GM12878 (cell line): ENCODE measurements around the gene SAMD7. TPM values are rescaled to one million over a fixed set of nuclear protein-coding genes. Genes with fewer than 3 reads are reported as not detected.

Experiments
- ATF7 ChIP-seq: fragments of 450-650 bp; IDR thresholded peaks from 2 replicates; pipeline ENCODE4 v1.6.1; 2016; ENCODE audit warnings: low read depth, mild to moderate bottlenecking
- BACH1 ChIP-seq: fragments of 450-650 bp; IDR thresholded peaks from 2 replicates; pipeline ENCODE4 v1.6.1; 2017; ENCODE audit warnings: mild to moderate bottlenecking, borderline replicate concordance
- CHD2 ChIP-seq: IDR thresholded peaks from 2 replicates; pipeline ENCODE4 v1.6.1; 2011; ENCODE audit warnings: low read depth, low read length, improper control_type of control experiment, borderline replicate concordance
- CREB1 ChIP-seq: IDR thresholded peaks from 2 replicates; pipeline ENCODE4 v1.6.1; 2012; ENCODE audit warnings: low read depth, mild to moderate bottlenecking, inconsistent platforms
- CREM ChIP-seq: IDR thresholded peaks from 2 replicates; pipeline ENCODE4 v1.6.1; 2014; ENCODE audit warnings: antibody characterized with exemption, low read depth
- DPF2 ChIP-seq: fragments of 450-650 bp; IDR thresholded peaks from 2 replicates; pipeline ENCODE4 v1.6.1; 2017; ENCODE audit warnings: mild to moderate bottlenecking
- ETV6 ChIP-seq, 2 experiments: fragments of 450-650 bp in 1 of 2; IDR thresholded peaks in 1 of 2; conservative IDR thresholded peaks in 1 of 2; 2 replicates each; pipeline ENCODE4 v1.6.1; 2014; ENCODE audit warnings: antibody characterized with exemption in 1 of 2, borderline replicate concordance in 1 of 2, low read depth in 1 of 2, mild to moderate bottlenecking in 1 of 2, moderate library complexity in 1 of 2
- FOXM1 ChIP-seq: IDR thresholded peaks from 2 replicates; pipeline ENCODE4 v1.6.1; 2012; ENCODE audit warnings: low read depth, mild to moderate bottlenecking, inconsistent platforms, low read length, moderate library complexity
- HDAC2 ChIP-seq: fragments of 200-600 bp; sonication (generic); IDR thresholded peaks from 2 replicates; pipeline ENCODE4 v1.6.1; 2017
- HDAC6 ChIP-seq: fragments of 200-600 bp; sonication (generic); IDR thresholded peaks from one replicate; pipeline ENCODE4 v1.8.0; 2017; ENCODE audit warnings: antibody characterized with exemption; ENCODE audit not compliant: unreplicated experiment
- JUNB ChIP-seq: IDR thresholded peaks from 2 replicates; pipeline ENCODE4 v1.6.1; 2016; ENCODE audit warnings: antibody characterized with exemption, mild to moderate bottlenecking
- MEF2A ChIP-seq: IDR thresholded peaks from 2 replicates; pipeline ENCODE4 v1.6.1; 2011; ENCODE audit warnings: low read depth, mild to moderate bottlenecking, low read length, moderate library complexity; ENCODE audit not compliant: insufficient read depth
- MTA3 ChIP-seq: IDR thresholded peaks from 2 replicates; pipeline ENCODE4 v1.6.1; 2012; ENCODE audit warnings: low read length, inconsistent platforms, borderline replicate concordance
- NBN ChIP-seq: fragments of 450-650 bp; IDR thresholded peaks from 2 replicates; pipeline ENCODE4 v1.6.1; 2016
- NFIC ChIP-seq: IDR thresholded peaks from 2 replicates; pipeline ENCODE4 v1.6.1; 2012; ENCODE audit warnings: low read depth, mild to moderate bottlenecking, inconsistent platforms, low read length, moderate library complexity
- NR2F1 ChIP-seq: fragments of 450-650 bp; conservative IDR thresholded peaks from 2 replicates; pipeline ENCODE4 v1.6.1; 2017; ENCODE audit warnings: mild to moderate bottlenecking
- POU2F2 ChIP-seq: IDR thresholded peaks from 3 replicates; pipeline ENCODE4 v1.6.1; 2011; ENCODE audit warnings: low read depth, mild to moderate bottlenecking, low read length, borderline replicate concordance
- RELB ChIP-seq: fragments of 450-650 bp; IDR thresholded peaks from 2 replicates; pipeline ENCODE4 v1.6.1; 2017; ENCODE audit warnings: low read depth, mild to moderate bottlenecking, moderate library complexity
- RFX5 ChIP-seq: IDR thresholded peaks from 2 replicates; pipeline ENCODE4 v1.6.1; 2011; ENCODE audit warnings: low read depth, low read length, improper control_type of control experiment
- RUNX3 ChIP-seq: IDR thresholded peaks from 2 replicates; pipeline ENCODE4 v1.6.1; 2012; ENCODE audit warnings: low read length, inconsistent platforms
- SREBF2 ChIP-seq: IDR thresholded peaks from 2 replicates; pipeline ENCODE4 v1.6.1; 2012; ENCODE audit warnings: mild to moderate bottlenecking, low read length
- STAT3 ChIP-seq: IDR thresholded peaks from 2 replicates; pipeline ENCODE4 v1.6.1; 2011; ENCODE audit warnings: low read depth, low read length, improper control_type of control experiment
- TARDBP ChIP-seq: IDR thresholded peaks from 2 replicates; pipeline ENCODE4 v1.6.1; 2016; ENCODE audit warnings: borderline replicate concordance
- YY1 ChIP-seq: IDR thresholded peaks from 2 replicates; pipeline ENCODE4 v1.6.1; 2011; ENCODE audit warnings: low read depth, mild to moderate bottlenecking, low read length
- ZSCAN29 ChIP-seq: fragments of 450-650 bp; IDR thresholded peaks from 2 replicates; pipeline ENCODE4 v1.6.1; 2017; ENCODE audit warnings: mild to moderate bottlenecking, moderate library complexity
- polyA plus RNA-seq, 11 experiments: library from polyadenylated mRNA; depleted of rRNA in 4 of 11; unstranded in 6 of 11; stranded (reverse) in 5 of 11; fragments of >200 nt; fragmentation: Nextera tagmentation in 4 of 11; fragmentation: Illumina TruSeq in 1 of 11; extraction: Ambion mirVana in 4 of 11; extraction: Trizol in 1 of 11; gene quantifications; 1 replicate in 1 of 11; 2 replicates in 10 of 11; pipeline versions ENCODE4 v1.2.1 to v1.2.3, GENCODE V29; 2011 to 2016; ENCODE audit warnings: inconsistent platforms in 2 of 11, missing spikeins in 2 of 11, low read depth in 1 of 11
- total RNA-seq, 4 experiments: library from RNA; depleted of rRNA in 3 of 4; stranded (reverse); fragments of >200 nt in 3 of 4; fragmentation: Illumina TruSeq in 1 of 4; extraction: Trizol in 1 of 4; gene quantifications; 2 replicates each; pipeline versions ENCODE4 v1.2.1 to v1.2.3, GENCODE V29; 2013 to 2021
- TF ChIP-seq, protein P1 (sequence below): fragments of 450-650 bp; IDR thresholded peaks from 2 replicates; pipeline ENCODE4 v1.6.1; 2016; ENCODE audit warnings: mild to moderate bottlenecking
- TF ChIP-seq, protein P2 (sequence below): IDR thresholded peaks from 2 replicates; pipeline ENCODE4 v1.6.1; 2011; ENCODE audit warnings: borderline replicate concordance, low read depth, mild to moderate bottlenecking, moderate library complexity, mixed read lengths, low read length; ENCODE audit not compliant: insufficient read depth; ENCODE audit errors: extremely low read length
- TF ChIP-seq, protein P3 (sequence below): fragments of 450-650 bp; IDR thresholded peaks from 2 replicates; pipeline ENCODE4 v1.6.1; 2016; ENCODE audit warnings: mild to moderate bottlenecking

SAMD7 gene
- total and polyA plus RNA-seq, 10 of the 15 experiments (the other 5 are each of a cell fraction or from before 2014, with no cell fraction given): 0.03 to 0.11 (median 0.07) TPM; not detected in 3

DNA sequence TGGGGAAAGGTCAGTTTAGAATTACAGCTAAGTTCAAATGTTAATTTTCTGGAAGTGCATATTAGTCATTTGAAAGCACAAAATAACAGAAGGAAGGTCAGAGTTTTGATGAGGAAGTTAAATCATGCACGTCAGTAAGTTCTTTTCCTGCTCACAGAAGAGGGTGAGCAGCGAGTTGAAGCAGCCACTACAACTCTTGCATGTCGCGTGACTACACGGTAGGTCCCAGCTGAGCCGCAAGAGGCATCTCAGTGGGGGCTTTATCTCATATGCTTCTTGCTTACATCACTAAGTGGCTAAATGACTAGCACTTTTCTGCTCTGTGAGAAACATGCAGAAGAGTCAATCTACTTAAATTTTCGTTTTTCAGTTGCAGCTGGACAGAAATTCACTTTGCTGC is 33.9 kb downstream of the SAMD7 start (continued):
- TF ChIP-seq, protein P1, sequence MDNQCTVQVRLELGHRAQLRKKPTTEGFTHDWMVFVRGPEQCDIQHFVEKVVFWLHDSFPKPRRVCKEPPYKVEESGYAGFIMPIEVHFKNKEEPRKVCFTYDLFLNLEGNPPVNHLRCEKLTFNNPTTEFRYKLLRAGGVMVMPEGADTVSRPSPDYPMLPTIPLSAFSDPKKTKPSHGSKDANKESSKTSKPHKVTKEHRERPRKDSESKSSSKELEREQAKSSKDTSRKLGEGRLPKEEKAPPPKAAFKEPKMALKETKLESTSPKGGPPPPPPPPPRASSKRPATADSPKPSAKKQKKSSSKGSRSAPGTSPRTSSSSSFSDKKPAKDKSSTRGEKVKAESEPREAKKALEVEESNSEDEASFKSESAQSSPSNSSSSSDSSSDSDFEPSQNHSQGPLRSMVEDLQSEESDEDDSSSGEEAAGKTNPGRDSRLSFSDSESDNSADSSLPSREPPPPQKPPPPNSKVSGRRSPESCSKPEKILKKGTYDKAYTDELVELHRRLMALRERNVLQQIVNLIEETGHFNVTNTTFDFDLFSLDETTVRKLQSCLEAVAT: 0 out of 2 replicates have a peak, but pooled peaks have one; percentile 25
- TF ChIP-seq, protein P2, sequence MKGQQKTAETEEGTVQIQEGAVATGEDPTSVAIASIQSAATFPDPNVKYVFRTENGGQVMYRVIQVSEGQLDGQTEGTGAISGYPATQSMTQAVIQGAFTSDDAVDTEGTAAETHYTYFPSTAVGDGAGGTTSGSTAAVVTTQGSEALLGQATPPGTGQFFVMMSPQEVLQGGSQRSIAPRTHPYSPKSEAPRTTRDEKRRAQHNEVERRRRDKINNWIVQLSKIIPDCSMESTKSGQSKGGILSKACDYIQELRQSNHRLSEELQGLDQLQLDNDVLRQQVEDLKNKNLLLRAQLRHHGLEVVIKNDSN: no peak
- TF ChIP-seq POU2F2 (peak; percentile 91), CREB1 (peak; percentile 97), JUNB (peak; percentile 97), RFX5 (no peak), ATF7 (peak; percentile 93), NR2F1 (peak; percentile 82), NFIC (peak; percentile 98), ZSCAN29 (no peak), HDAC6 (no peak), YY1 (0 out of 2 replicates have a peak, but pooled peaks have one; percentile 49), SREBF2 (no peak), BACH1 (peak; percentile 77; the same call in 1 of the 2 replicates), MTA3 (peak; percentile 93; the same call in 1 of the 2 replicates), TARDBP (peak; percentile 70; the same call in 1 of the 2 replicates), DPF2 (peak; percentile 83), NBN (peak; percentile 80), MEF2A (peak; percentile 90), RUNX3 (peak; percentile 95), HDAC2 (no peak), CHD2 (peak; percentile 86; the same call in 1 of the 2 replicates), STAT3 (peak; percentile 30; the same call in 1 of the 2 replicates), ETV6 (conservative IDR thresholded peaks at IDR 0.05 in 1 of 2, IDR thresholded peaks at IDR 0.05 in 1 of 2; ENCODE audit: borderline replicate concordance in 1 of 2, low read depth in 1 of 2) (peak in 1 of 2 experiments; percentile 97; a peak in 2 of 4 replicates), FOXM1 (peak; percentile 99), CREM (peak; percentile 98), RELB (peak; percentile 79)
- TF ChIP-seq, protein P3, sequence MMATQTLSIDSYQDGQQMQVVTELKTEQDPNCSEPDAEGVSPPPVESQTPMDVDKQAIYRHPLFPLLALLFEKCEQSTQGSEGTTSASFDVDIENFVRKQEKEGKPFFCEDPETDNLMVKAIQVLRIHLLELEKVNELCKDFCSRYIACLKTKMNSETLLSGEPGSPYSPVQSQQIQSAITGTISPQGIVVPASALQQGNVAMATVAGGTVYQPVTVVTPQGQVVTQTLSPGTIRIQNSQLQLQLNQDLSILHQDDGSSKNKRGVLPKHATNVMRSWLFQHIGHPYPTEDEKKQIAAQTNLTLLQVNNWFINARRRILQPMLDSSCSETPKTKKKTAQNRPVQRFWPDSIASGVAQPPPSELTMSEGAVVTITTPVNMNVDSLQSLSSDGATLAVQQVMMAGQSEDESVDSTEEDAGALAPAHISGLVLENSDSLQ: peak; percentile 53; the same call in 1 of the 2 replicates
